Measurements from ENCODE around the gene BCL6.

Gene BCL6

GRCh38 chr3:187708696-187709095 lies 36.6 kb downstream of the BCL6 start:
- Histone ChIP-seq H3K4me3 (ENCODE audit: low read length in 2 of 2) (no peak overlapping the region), H3K27me3 (ENCODE audit: control insufficient read depth in 1 of 2, insufficient read depth in 2 of 2, low read length in 2 of 2) (no peaks in the 10 kb centered on the region), H3K27ac (ENCODE audit: low read length) (no peak overlapping the region), H3K36me3 (ENCODE audit: control insufficient read depth in 2 of 2, insufficient read depth in 2 of 2, low read length in 2 of 2) (no peaks in the 10 kb centered on the region), H3K9ac (ENCODE audit: low read length in 2 of 2) (no peak overlapping the region), H3K9me3 (ENCODE audit: control insufficient read depth in 2 of 2, low read length in 2 of 2) (no peaks in the 10 kb centered on the region), H3K4me1 (ENCODE audit: control insufficient read depth, insufficient read depth, low read length) (peaks cover 1% of the 10 kb centered on the region)

- H3K4me1 ChIP-seq (ENCODE audit: control insufficient read depth, insufficient read depth, low read length), result no peaks in the 10 kb centered on the region
- H3K27me3 ChIP-seq (ENCODE audit: control insufficient read depth in 1 of 2, insufficient read depth in 2 of 2, low read length in 2 of 2), result no peaks in the 10 kb centered on the region
- no peaks in the 10 kb centered on the region for H3K9me3 ChIP-seq (ENCODE audit: control insufficient read depth in 2 of 2, low read length in 2 of 2)
- H3K27ac ChIP-seq (ENCODE audit: low read length), result no peak overlapping the region
- H3K36me3 ChIP-seq (ENCODE audit: control insufficient read depth in 2 of 2, insufficient read depth in 2 of 2, low read length in 2 of 2), result no peaks in the 10 kb centered on the region
- H3K4me3 ChIP-seq (ENCODE audit: low read length in 2 of 2), result no peak overlapping the region
- H3K9ac ChIP-seq (ENCODE audit: low read length in 2 of 2), result no peak overlapping the region
Observed at GRCh38 chr3:187706971-187707370, 38.3 kb downstream of the BCL6 start.

- H3K9ac ChIP-seq (ENCODE audit: low read length in 2 of 2), result no peak overlapping the region
- H3K9me3 ChIP-seq (ENCODE audit: control insufficient read depth in 2 of 2, low read length in 2 of 2), result no peaks in the 10 kb centered on the region
- H3K4me3 ChIP-seq (ENCODE audit: low read length in 2 of 2), result no peak overlapping the region
- H3K4me1 ChIP-seq (ENCODE audit: control insufficient read depth, insufficient read depth, low read length), result no peaks in the 10 kb centered on the region
- no peak overlapping the region for H3K27ac ChIP-seq (ENCODE audit: low read length)
- no peaks in the 10 kb centered on the region for H3K36me3 ChIP-seq (ENCODE audit: control insufficient read depth in 2 of 2, insufficient read depth in 2 of 2, low read length in 2 of 2)
- no peaks in the 10 kb centered on the region for H3K27me3 ChIP-seq (ENCODE audit: control insufficient read depth in 1 of 2, insufficient read depth in 2 of 2, low read length in 2 of 2)
Observed at GRCh38 chr3:187705164-187705563, 40.1 kb downstream of the BCL6 start.

- Histone ChIP-seq H3K27ac (ENCODE audit: low read length) (no peak within 1 kb of the TSS), H3K27me3 (ENCODE audit: control insufficient read depth in 1 of 2, insufficient read depth in 2 of 2, low read length in 2 of 2) (no peaks in the 10 kb centered on the region), H3K4me3 (ENCODE audit: low read length in 2 of 2) (no peak within 1 kb of the TSS), H3K9ac (ENCODE audit: low read length in 2 of 2) (no peak within 1 kb of the TSS), H3K36me3 (ENCODE audit: control insufficient read depth in 2 of 2, insufficient read depth in 2 of 2, low read length in 2 of 2) (no peaks in the 10 kb centered on the region), H3K4me1 (ENCODE audit: control insufficient read depth, insufficient read depth, low read length) (no peaks in the 10 kb centered on the region), H3K9me3 (ENCODE audit: control insufficient read depth in 2 of 2, low read length in 2 of 2) (no peaks in the 10 kb centered on the region)
Observed at GRCh38 chr3:187702507-187703033, 42.7 kb downstream of the BCL6 start, which contains the start of gene RTP2. Gene RTP2 (minus strand): TSS chr3:187702557. CDS start chr3:187702128, 429 bp downstream.

DNA sequence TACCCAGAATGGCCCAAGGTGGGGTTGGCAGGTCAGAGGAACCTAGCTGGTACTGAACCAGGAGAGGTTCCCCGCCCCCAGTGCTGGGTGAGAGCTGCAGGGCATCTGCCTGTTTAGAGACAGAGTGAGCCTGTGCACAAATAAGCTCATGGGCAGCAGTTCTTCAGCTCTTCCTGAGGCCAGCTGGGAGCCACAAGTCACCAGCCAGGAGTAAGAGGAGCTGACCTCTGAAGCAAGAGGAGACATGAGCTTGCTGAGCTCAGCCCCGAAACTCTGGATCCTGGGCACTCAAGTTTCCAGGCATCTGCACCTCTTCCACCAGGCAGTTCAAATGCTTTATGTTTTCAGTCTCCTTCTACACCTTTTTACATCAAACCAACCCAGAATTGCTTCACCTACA lies 45.0 kb downstream of the BCL6 start:
- Histone ChIP-seq H3K4me1 (ENCODE audit: control insufficient read depth, insufficient read depth, low read length) (no peaks in the 10 kb centered on the region), H3K9ac (ENCODE audit: low read length in 2 of 2) (no peak overlapping the region), H3K27me3 (ENCODE audit: control insufficient read depth in 1 of 2, insufficient read depth in 2 of 2, low read length in 2 of 2) (peaks cover 0 to 2% of the 10 kb centered on the region in 2 donors), H3K4me3 (ENCODE audit: low read length in 2 of 2) (no peak overlapping the region), H3K27ac (ENCODE audit: low read length) (no peak overlapping the region), H3K36me3 (ENCODE audit: control insufficient read depth in 2 of 2, insufficient read depth in 2 of 2, low read length in 2 of 2) (no peaks in the 10 kb centered on the region), H3K9me3 (ENCODE audit: control insufficient read depth in 2 of 2, low read length in 2 of 2) (no peaks in the 10 kb centered on the region)

DNA sequence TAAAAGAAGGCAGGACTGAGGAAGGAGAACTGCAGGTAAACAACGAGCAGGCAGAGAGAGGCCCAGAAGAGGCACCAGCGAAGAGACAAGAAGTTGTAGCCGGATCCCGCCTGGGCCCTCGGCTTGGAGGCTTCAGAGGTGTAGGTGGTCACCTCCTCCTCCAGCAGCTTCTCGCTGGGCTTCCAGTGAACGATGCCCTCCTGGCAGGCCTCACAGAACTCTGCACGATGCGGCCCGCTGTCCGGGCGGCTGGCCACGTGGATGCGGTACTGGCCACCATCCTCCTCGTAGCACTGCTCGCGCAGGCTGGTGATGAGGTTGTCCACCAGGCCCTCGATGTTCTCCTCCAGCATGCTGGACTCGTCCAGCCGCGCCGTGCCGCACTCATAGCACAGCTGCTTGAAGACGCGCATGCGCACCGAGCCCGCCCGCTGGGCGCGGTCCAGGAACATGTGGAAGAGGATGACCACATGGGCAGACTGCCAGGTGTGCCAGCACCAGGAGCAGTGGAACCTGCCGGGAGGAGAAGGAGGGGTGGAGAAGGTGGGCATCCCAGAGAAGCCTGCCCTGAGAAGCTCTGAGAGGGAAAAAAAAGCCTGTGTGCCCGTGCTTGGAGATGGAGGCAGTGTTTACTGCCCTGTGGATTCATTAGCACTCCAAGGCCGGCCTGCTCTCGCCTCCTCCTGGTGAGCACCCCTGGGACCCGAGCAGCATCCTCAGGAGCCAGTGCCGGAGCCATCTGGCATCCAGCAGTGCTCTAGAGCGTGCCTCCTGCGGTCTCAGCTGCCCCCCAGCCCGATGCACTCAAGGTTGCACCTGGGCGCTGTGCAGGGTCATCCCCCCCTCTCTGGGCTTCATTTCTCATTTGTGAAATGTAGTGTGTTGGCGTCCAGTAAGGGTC lies 46.5 kb downstream of the BCL6 start:
- Histone ChIP-seq H3K27me3 (ENCODE audit: control insufficient read depth in 1 of 2, insufficient read depth in 2 of 2, low read length in 2 of 2) (peaks cover 0 to 5% of the 10 kb centered on the region in 2 donors), H3K9me3 (ENCODE audit: control insufficient read depth in 2 of 2, low read length in 2 of 2) (no peaks in the 10 kb centered on the region), H3K4me1 (ENCODE audit: control insufficient read depth, insufficient read depth, low read length) (no peaks in the 10 kb centered on the region), H3K4me3 (ENCODE audit: low read length in 2 of 2) (no peak overlapping the region), H3K36me3 (ENCODE audit: control insufficient read depth in 2 of 2, insufficient read depth in 2 of 2, low read length in 2 of 2) (no peaks in the 10 kb centered on the region), H3K27ac (ENCODE audit: low read length) (no peak overlapping the region), H3K9ac (ENCODE audit: low read length in 2 of 2) (no peak overlapping the region)

- peaks cover 0 to 5% of the 10 kb centered on the region in 2 donors for H3K27me3 ChIP-seq (ENCODE audit: control insufficient read depth in 1 of 2, insufficient read depth in 2 of 2, low read length in 2 of 2)
- H3K9me3 ChIP-seq (ENCODE audit: control insufficient read depth in 2 of 2, low read length in 2 of 2), result no peaks in the 10 kb centered on the region
- H3K4me1 ChIP-seq (ENCODE audit: control insufficient read depth, insufficient read depth, low read length), result no peaks in the 10 kb centered on the region
- H3K4me3 ChIP-seq (ENCODE audit: low read length in 2 of 2), result no peak overlapping the region
- H3K27ac ChIP-seq (ENCODE audit: low read length), result no peak overlapping the region
- no peaks in the 10 kb centered on the region for H3K36me3 ChIP-seq (ENCODE audit: control insufficient read depth in 2 of 2, insufficient read depth in 2 of 2, low read length in 2 of 2)
- no peak overlapping the region for H3K9ac ChIP-seq (ENCODE audit: low read length in 2 of 2)
Observed at GRCh38 chr3:187696021-187696420, 49.2 kb downstream of the BCL6 start.

- Histone ChIP-seq H3K36me3 (ENCODE audit: control insufficient read depth in 2 of 2, insufficient read depth in 2 of 2, low read length in 2 of 2) (no peaks in the 10 kb centered on the region), H3K9ac (ENCODE audit: low read length in 2 of 2) (no peak overlapping the region), H3K4me3 (ENCODE audit: low read length in 2 of 2) (no peak overlapping the region), H3K4me1 (ENCODE audit: control insufficient read depth, insufficient read depth, low read length) (no peaks in the 10 kb centered on the region), H3K27ac (ENCODE audit: low read length) (no peak overlapping the region), H3K9me3 (ENCODE audit: control insufficient read depth in 2 of 2, low read length in 2 of 2) (no peaks in the 10 kb centered on the region), H3K27me3 (ENCODE audit: control insufficient read depth in 1 of 2, insufficient read depth in 2 of 2, low read length in 2 of 2) (peaks cover 0 to 5% of the 10 kb centered on the region in 2 donors)
Observed at GRCh38 chr3:187695449-187695848, 49.8 kb downstream of the BCL6 start.

DNA sequence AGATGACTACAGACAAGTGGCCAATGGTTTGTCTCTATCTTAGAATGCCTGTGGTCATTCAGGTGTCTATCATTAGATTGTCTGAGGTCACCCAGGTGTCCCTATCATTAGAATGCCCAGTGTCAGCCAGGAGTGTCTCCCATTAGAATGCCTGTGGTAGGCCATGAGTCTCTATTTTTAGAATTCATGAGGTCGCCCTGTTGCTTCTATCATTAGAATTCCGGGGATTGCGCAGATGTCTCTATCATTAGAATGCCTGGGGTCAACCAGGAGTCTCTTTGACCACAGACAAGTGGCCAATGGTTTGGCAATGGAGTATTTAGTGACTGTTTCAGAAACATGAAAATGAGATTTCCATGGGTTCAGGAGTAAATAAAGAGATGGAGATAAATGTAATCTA lies 50.5 kb downstream of the BCL6 start:
- no peak overlapping the region for H3K4me3 ChIP-seq (ENCODE audit: low read length in 2 of 2)
- peaks cover 0 to 5% of the 10 kb centered on the region in 2 donors for H3K27me3 ChIP-seq (ENCODE audit: control insufficient read depth in 1 of 2, insufficient read depth in 2 of 2, low read length in 2 of 2)
- H3K36me3 ChIP-seq (ENCODE audit: control insufficient read depth in 2 of 2, insufficient read depth in 2 of 2, low read length in 2 of 2), result no peaks in the 10 kb centered on the region
- H3K4me1 ChIP-seq (ENCODE audit: control insufficient read depth, insufficient read depth, low read length), result no peaks in the 10 kb centered on the region
- no peak overlapping the region for H3K9ac ChIP-seq (ENCODE audit: low read length in 2 of 2)
- no peaks in the 10 kb centered on the region for H3K9me3 ChIP-seq (ENCODE audit: control insufficient read depth in 2 of 2, low read length in 2 of 2)
- H3K27ac ChIP-seq (ENCODE audit: low read length), result no peak overlapping the region

DNA sequence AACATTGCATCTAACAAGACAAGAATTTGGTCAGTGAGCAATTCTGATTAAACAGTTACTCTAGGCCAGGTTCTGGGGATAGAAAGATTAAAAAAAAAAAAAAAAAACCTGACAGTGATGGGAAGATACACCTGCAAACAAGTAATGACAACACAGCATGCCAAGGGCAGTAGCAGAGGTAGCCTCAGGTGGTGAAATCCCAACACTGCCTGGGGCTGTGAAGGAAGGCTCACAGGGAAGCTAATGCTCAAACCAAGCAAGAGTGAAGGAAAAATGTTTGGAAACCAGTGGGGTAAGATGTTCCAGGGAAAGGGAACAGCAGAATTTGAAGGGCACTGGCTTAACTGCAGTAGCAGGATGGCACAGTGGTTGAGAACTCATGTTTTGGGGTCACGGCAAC lies 51.8 kb downstream of the BCL6 start:
- peaks cover 0 to 5% of the 10 kb centered on the region in 2 donors for H3K27me3 ChIP-seq (ENCODE audit: control insufficient read depth in 1 of 2, insufficient read depth in 2 of 2, low read length in 2 of 2)
- H3K27ac ChIP-seq (ENCODE audit: low read length), result no peak overlapping the region
- H3K4me3 ChIP-seq (ENCODE audit: low read length in 2 of 2), result no peak overlapping the region
- no peak overlapping the region for H3K9ac ChIP-seq (ENCODE audit: low read length in 2 of 2)
- no peaks in the 10 kb centered on the region for H3K36me3 ChIP-seq (ENCODE audit: control insufficient read depth in 2 of 2, insufficient read depth in 2 of 2, low read length in 2 of 2)
- H3K4me1 ChIP-seq (ENCODE audit: control insufficient read depth, insufficient read depth, low read length), result no peaks in the 10 kb centered on the region
- H3K9me3 ChIP-seq (ENCODE audit: control insufficient read depth in 2 of 2, low read length in 2 of 2), result no peaks in the 10 kb centered on the region

DNA sequence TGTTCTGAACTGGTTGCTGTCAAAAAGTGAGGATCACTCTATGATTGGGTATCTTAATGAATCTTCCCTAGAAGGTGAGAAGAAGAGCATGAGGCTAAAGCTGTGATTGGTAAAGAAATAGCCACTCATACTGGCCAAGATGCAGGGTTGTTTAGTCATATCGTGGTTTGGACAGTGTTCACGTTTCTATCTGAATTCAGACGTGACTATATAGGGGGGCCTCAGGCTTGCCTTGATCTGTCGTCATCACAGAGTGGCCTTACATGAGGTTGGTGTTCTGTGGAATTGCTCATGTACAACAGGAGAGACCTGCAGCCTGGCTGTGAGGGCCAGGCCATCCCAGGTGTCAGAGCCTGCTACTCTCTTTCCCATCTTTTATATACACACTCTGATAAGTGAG lies 55.3 kb downstream of the BCL6 start:
- Histone ChIP-seq H3K27me3 (ENCODE audit: control insufficient read depth in 1 of 2, insufficient read depth in 2 of 2, low read length in 2 of 2) (peaks cover 3 to 4% of the 10 kb centered on the region in 2 donors), H3K9ac (ENCODE audit: low read length in 2 of 2) (no peak overlapping the region), H3K36me3 (ENCODE audit: control insufficient read depth in 2 of 2, insufficient read depth in 2 of 2, low read length in 2 of 2) (no peaks in the 10 kb centered on the region), H3K9me3 (ENCODE audit: control insufficient read depth in 2 of 2, low read length in 2 of 2) (peaks cover 5 to 6% of the 10 kb centered on the region in 2 donors), H3K27ac (ENCODE audit: low read length) (no peak overlapping the region), H3K4me1 (ENCODE audit: control insufficient read depth, insufficient read depth, low read length) (no peaks in the 10 kb centered on the region), H3K4me3 (ENCODE audit: low read length in 2 of 2) (no peak overlapping the region)
